ENCODE results near the gene DCLK1. TPM values are rescaled to one million over a fixed set of nuclear protein-coding genes. Genes with fewer than 3 reads are reported as not detected.

The DCLK1 gene
- total RNA-seq, 1 donor from 2014 or later, result 3.9 TPM

DNA sequence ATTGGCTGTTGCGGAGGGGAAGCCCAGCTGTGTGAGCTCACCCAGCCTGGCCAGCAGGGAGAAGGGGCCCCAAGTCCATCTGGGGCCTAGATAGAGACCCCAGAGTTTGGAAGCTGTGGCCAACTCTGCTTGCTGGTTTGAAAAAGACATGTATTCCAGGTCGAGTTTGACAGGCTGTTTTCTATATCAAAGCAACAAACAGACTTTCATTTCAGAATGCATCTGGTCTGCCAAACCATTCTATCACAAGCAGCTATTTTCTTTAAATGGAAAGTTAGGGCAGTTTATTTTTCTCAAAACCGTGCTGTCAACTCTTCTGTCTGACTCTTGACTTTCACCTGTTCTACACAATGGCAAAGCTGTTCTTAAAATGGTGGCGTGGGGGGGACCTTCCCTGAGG is 185.8 kb downstream of the DCLK1 start:
- DNase-seq (ENCODE audit: low spot score, unreplicated experiment), result no peak
- Mint-ChIP-seq H3K27me3 (no peaks in the 10 kb centered on the region), H3K27ac (no peak overlapping the region), H3K4me3 (ENCODE audit: low read depth) (no peak overlapping the region), H3K36me3 (ENCODE audit: insufficient read depth) (no peaks in the 10 kb centered on the region), H3K4me1 (ENCODE audit: low read depth) (no peaks in the 10 kb centered on the region), H3K9me3 (ENCODE audit: low read depth) (peaks cover 6% of the 10 kb centered on the region)
- TF ChIP-seq, protein P1, sequence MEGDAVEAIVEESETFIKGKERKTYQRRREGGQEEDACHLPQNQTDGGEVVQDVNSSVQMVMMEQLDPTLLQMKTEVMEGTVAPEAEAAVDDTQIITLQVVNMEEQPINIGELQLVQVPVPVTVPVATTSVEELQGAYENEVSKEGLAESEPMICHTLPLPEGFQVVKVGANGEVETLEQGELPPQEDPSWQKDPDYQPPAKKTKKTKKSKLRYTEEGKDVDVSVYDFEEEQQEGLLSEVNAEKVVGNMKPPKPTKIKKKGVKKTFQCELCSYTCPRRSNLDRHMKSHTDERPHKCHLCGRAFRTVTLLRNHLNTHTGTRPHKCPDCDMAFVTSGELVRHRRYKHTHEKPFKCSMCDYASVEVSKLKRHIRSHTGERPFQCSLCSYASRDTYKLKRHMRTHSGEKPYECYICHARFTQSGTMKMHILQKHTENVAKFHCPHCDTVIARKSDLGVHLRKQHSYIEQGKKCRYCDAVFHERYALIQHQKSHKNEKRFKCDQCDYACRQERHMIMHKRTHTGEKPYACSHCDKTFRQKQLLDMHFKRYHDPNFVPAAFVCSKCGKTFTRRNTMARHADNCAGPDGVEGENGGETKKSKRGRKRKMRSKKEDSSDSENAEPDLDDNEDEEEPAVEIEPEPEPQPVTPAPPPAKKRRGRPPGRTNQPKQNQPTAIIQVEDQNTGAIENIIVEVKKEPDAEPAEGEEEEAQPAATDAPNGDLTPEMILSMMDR (IDR thresholded peaks at IDR 0.05; ENCODE audit: unreplicated experiment), result no peak

DNA sequence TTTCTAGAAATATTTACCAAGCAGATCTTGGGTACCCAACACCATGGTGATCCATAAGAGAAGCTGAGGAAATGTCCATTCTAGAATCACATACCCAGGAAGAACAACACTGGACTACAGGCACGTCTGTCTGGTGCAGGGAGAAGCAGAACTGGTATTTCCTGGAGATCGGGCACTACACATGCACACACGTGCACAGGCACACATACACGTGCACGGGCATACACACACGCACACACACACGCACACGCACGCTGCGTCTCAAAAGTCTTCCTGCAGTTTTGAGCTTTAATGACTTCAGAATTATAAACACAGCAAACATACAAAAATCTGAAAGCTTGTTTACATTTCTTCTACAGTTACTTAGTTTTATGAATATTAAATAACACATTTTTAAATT is 189.8 kb downstream of the DCLK1 start:
- Mint-ChIP-seq H3K4me1 (ENCODE audit: low read depth) (no peaks in the 10 kb centered on the region), H3K27ac (no peak overlapping the region), H3K9me3 (ENCODE audit: low read depth) (peaks cover 6% of the 10 kb centered on the region), H3K4me3 (ENCODE audit: low read depth) (no peak overlapping the region), H3K36me3 (ENCODE audit: insufficient read depth) (no peaks in the 10 kb centered on the region), H3K27me3 (peaks cover 7% of the 10 kb centered on the region)
- no peak for DNase-seq (ENCODE audit: low spot score, unreplicated experiment)
- TF ChIP-seq, protein P1 (IDR thresholded peaks at IDR 0.05; ENCODE audit: unreplicated experiment), result no peak

DNA sequence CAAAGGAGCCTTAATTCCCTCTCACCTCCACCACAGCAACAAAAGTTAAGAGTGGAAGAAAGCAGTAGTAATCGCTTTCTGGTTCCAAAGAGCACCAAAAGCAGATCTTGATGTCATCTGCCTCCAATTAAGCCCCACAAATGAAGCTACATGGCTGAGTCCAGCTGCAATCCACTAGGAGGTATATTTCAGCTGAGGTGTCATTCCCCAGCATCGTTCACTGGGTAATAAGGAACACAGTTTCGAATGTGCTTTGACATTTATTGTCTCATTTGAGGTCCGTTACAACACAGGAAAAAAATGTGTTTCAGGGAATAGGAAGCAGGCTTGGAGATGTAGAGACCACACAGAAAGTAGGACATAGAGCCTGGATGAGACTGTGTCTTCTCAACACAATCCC is 190.4 kb downstream of the DCLK1 start:
- Mint-ChIP-seq H3K9me3 (ENCODE audit: low read depth) (peaks cover 6% of the 10 kb centered on the region), H3K27me3 (peaks cover 9% of the 10 kb centered on the region), H3K4me1 (ENCODE audit: low read depth) (no peaks in the 10 kb centered on the region), H3K36me3 (ENCODE audit: insufficient read depth) (no peaks in the 10 kb centered on the region), H3K27ac (no peak overlapping the region), H3K4me3 (ENCODE audit: low read depth) (no peak overlapping the region)
- TF ChIP-seq, protein P1 (IDR thresholded peaks at IDR 0.05; ENCODE audit: unreplicated experiment), result no peak
- DNase-seq (ENCODE audit: low spot score, unreplicated experiment), result no peak

DNA sequence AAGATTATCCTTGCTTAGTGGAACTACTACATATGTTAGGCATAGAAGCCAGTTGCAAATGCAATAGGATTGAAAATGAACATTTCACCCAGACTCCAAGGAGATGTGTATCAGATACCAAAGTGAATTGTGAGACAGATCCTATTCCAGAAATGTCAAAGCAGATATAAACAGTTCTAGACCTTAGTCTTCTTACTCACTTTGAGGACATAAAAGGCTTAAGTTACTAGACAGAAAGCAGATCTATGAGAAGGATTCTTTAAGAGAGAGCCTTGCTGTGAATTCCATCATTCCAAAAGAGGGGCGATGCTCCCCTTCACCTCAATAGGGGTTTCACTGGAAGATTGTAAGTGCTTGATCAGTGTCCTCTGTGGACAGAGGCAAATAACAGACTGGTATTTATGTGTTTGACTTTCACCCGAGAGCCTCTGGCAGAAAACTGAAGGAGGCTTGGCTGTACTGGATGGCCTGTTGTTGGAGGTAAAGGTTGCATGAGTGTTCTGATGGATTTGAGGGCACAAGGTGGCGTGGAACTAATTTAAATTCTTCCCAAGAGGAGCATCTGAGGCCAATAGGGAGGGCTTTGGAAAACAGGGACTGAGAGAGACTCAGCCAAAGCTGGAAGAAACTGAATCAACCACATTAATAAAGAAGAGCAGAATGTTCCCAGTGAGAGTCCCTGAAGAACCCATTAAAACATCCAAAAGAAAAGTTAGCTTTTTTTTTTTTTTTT is 194.8 kb downstream of the DCLK1 start:
- Mint-ChIP-seq H3K36me3 (ENCODE audit: insufficient read depth) (peaks cover 2% of the 10 kb centered on the region), H3K27me3 (peaks cover 11% of the 10 kb centered on the region), H3K4me3 (ENCODE audit: low read depth) (no peak overlapping the region), H3K4me1 (ENCODE audit: low read depth) (no peaks in the 10 kb centered on the region), H3K27ac (no peak overlapping the region), H3K9me3 (ENCODE audit: low read depth) (peaks cover 16% of the 10 kb centered on the region)
- TF ChIP-seq, protein P1 (IDR thresholded peaks at IDR 0.05; ENCODE audit: unreplicated experiment), result no peak
- DNase-seq (ENCODE audit: low spot score, unreplicated experiment), result no peak

DNA sequence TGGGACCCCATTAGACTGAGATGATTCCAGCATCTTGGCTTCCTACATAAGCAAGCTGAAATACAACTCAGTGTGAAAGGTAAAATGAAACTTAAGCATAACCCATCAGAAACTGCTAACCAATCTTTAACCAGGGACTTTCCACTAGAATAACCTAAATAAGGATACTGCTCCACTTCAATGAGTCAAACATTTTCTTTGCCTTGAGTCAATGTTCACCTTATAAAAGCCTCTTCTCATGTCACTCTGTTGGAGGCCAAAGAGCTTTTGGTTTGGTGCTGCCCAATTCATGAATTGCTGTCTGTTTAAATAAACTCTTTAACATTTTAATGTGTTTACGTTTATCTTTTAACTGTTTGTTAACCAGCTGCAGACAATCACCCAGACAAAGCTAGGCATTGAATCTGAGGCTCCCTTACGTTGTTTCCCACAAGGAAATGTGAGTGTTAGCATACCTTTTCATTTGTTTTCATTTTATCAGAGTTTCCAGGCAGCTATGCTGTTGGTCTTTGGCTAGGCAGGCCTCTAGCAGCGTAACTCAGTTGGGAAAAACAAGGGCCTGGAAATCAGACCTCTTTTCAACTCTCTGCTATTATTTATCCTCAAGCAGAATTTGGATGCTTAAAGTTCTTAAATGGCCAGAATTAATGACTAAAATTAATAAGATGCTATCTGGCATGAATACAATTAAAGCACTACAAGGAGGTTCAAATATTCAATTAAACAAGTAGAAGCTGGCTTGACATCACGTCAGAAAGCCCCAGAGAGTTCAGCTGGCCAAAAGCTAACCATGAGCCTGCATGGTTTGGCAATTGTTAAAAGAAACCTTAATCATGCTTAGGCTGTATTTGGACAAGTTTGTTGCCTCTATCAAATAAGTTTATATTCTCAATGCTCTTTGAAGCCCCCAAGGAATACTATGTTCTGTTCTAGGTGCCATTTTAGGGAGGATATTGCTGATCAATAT is 200.2 kb downstream of the DCLK1 start:
- H3K27me3 Mint-ChIP-seq, result peaks cover 2% of the 10 kb centered on the region
- peaks cover 16% of the 10 kb centered on the region for H3K9me3 Mint-ChIP-seq (ENCODE audit: low read depth)
- H3K4me1 Mint-ChIP-seq (ENCODE audit: low read depth), result no peaks in the 10 kb centered on the region
- H3K36me3 Mint-ChIP-seq (ENCODE audit: insufficient read depth), result peaks cover 2% of the 10 kb centered on the region
- no peak for DNase-seq (ENCODE audit: low spot score, unreplicated experiment)
- no peak overlapping the region for H3K4me3 Mint-ChIP-seq (ENCODE audit: low read depth)
- TF ChIP-seq, protein P1 (IDR thresholded peaks at IDR 0.05; ENCODE audit: unreplicated experiment), result no peak
- no peak overlapping the region for H3K27ac Mint-ChIP-seq
